Activated CD8-positive, alpha-beta memory T cell treated with anti-CD3 and anti-CD28 coated beads, Interleukin-2, amount 50 U/mL, for 48 hours (primary cell): ENCODE results near the gene RAP1GAP2.
"Not testable (repeated sequence)": the region's sequence is repeated elsewhere in the genome, so short reads cannot be mapped to it uniquely, and the experiment has no call there.

Source experiments
- DNase-seq: peaks from one replicate; pipeline ENCODE4 v3.0.0-alpha.2; 2020

The RAP1GAP2 gene

GRCh38 chr17:2796164-2797125 is at the start of gene RAP1GAP2:
RAP1GAP2 (plus strand) TSS chr17:2796438; CDS start chr17:2796528, 90 bp downstream.
- DNase-seq, result peak; percentile 70

DNA sequence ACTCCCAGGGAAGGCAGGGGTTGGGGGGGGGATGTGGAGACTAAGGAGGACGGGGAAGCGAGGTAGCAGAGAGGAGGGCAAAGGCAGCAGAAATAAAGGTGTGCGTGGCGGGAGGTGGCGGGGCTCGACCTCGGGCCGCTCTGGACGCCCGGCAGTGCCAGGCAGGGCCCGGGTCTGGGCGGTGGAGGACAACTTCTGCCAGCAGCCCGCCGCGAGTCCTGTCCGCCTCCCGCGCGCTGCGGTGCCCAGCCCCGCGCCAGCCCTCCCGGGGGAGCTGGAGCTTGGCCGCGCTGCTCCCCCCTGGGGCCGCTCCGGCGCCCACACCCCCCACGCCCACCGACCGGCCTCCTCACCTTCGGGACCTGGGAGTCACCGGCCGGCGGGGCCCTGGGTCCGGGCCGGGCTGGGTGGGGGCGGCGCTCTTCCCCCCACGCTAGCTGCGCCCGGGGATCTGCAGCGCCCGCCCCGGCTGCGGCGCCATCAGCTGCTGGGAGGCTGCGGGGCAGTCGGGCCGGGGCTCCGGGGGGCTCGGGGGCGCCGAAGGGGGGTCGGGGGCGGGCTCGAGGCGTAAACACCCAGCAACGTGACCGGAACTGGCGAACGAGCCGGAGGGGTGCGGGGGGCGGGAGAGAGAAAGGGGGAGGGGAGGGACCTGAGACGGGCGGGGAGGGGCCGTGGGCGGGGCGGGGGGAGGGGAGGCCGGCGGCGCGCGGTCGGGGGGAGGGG is 47.0 kb upstream of the RAP1GAP2 start, which contains the start of gene CCDC92B:
Gene CCDC92B, minus strand, starts transcription at position 595 of the 726 bp plus-strand sequence. CDS start 14,507 bp downstream, outside the sequence.
- no peak for DNase-seq

- peak; percentile 90 for DNase-seq
Measured at GRCh38 chr17:2749784-2750181, 46.5 kb upstream of the RAP1GAP2 start.

DNA sequence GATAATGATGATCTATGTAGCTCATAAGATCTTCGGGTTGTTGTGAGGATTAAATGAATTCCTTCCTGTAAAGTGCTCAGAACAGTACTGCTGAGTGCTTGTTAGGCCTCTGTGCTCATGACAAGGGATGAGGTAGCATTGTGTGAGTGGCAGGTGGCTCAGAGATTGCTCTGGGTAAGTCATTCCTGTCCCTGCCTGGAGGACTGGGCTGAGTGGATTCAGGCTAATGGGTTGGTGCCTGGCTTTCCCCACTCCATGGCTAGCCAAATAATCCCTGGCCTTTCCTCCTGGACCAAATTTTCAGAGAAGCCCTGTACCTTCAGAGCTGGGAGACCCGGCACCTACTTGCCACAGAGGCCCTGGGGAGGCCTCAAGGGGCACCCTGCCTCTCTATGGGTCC is 45.5 kb upstream of the RAP1GAP2 start:
- no peak for DNase-seq

- DNase-seq, result no peak
Measured at GRCh38 chr17:2751491-2751890, 44.7 kb upstream of the RAP1GAP2 start.

GRCh38 chr17:2755891-2756724 is 40.1 kb upstream of the RAP1GAP2 start:
- no peak for DNase-seq

- DNase-seq, result no peak
Measured at GRCh38 chr17:2758870-2759269, 37.4 kb upstream of the RAP1GAP2 start.

DNA sequence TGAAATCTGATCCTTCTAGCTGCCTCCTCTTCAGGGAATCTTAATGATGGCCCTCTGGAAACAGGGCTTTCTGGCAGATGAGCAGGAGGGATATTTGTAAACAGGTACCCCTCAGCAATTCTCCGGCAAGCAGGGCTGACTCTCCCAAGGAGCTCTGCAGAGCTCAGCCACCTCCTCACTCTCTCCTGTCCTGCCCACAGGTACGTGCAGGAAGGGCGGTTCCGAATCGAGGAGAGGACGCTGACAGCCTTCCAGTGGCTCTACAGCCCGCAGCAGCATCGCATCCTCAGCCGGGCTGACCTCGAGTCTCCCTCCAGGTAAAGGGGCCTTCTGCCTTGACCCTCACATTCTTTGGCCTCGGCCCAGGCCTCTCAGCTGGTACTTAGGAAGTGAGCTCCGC is 26.1 kb upstream of the RAP1GAP2 start:
- no peak for DNase-seq

GRCh38 chr17:2775206-2775605 is 21.0 kb upstream of the RAP1GAP2 start:
- DNase-seq, result no peak

DNA sequence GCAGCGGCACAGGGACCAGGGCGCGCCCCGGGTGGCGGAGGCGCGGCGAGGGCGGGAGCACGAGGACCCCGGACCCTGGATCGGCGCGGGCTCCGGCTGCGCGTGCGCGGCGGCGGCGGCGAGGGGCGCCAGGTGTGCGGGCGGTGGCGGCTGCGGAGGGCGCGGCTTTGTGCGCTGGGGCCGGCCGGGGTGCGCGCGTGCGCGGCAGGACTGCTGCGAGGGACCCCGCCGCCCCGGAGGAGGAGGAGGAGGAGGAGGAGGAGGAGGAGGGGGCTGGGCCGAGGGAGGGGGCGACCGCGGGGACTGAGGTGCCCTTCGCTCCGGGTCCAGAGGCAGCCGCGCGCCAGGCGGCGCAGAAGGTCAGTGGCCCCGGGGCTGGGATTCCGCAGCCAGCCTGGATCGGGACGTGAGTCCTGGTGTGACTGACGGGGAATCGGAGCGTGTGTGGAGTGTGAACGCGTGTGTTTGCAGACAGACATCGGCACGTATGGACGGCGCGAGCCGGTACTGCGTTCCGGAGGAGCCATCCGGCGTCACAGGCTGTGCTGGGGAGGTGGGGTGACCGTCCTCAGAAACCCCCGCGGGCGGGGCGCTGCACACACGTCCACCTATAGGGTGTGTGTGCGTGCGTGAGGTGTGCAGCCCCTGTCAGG is 19.5 kb upstream of the RAP1GAP2 start:
- no peak for DNase-seq

DNA sequence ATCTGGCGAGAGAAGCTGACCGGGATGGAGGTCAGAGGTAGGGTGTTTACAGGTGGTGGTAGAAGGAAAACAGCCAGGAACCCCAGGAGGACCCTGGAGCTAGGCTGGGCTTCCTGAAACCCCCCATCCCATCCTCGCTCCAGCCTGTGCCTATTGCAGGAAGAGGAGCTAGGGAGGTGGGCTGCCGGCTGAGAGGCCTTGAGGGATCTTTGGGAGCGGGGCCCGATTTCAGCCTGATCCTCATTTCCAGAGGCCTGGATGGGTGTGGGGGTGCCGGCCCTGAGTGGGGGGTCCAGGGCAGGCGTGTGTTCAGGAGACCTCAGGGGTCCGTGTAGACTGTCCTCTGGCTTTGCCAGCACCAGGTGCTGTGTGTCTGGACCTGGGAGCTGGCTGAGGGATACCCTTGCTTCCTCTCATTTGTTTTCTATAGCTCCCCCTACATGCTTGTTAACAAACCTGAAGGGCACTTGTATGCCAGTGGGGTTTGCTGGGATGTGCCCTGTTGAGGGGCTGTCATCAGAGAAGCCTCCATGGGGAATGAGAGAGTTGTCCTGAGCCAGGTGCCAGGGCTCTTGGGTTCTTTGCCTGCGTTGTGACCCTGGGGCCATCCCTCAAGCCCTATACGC is 18.9 kb upstream of the RAP1GAP2 start:
- DNase-seq, result no peak

DNA sequence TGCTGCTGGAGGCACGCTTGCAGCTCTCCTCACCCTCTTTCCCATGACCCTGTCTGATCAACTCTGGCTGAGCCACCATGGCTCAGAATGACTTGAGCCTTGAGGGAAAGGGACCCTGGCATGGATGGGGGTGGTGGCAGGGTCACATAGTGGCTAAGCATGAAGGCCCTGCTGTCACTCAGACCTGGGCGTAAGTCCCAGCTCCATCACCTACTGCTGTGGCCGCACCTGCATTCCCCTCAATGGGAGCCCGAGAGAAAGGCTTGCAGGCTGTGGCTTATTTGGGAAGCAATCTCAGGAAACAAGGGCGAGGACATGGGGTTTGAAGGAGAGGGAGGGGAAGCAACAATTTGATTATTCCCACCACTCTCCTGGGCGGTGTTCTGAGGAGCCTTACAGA is 17.7 kb upstream of the RAP1GAP2 start:
- no peak for DNase-seq

GRCh38 chr17:2779545-2779944 is 16.7 kb upstream of the RAP1GAP2 start:
- no peak for DNase-seq

- no peak for DNase-seq
Measured at GRCh38 chr17:2780256-2780655, 16.0 kb upstream of the RAP1GAP2 start.

DNA sequence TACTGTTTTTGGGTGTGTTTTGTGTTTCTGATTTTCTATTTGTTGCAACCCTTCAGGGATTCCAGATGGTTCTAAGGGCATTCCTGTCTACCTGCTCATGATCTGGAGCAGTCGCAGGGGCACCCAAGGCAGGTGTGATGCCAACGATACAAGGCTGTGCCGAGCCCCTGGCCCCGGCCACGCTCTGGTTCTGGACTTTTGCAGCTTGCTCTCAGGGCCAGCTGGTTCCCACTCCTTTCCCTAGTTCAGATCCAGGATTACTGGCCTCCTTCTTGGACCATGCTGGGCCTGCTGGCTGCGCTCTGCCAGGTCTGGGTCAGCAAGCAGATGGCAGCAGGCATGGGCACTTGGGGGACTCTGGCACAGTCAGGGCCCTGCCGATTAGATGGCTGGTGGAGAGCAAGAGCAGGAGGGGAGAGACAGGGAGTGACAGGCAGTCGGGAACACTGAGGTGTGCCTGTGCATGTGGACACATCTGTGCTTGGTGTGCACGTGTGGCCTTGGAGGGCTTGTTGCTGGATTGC is 15.2 kb upstream of the RAP1GAP2 start:
- no peak for DNase-seq

DNA sequence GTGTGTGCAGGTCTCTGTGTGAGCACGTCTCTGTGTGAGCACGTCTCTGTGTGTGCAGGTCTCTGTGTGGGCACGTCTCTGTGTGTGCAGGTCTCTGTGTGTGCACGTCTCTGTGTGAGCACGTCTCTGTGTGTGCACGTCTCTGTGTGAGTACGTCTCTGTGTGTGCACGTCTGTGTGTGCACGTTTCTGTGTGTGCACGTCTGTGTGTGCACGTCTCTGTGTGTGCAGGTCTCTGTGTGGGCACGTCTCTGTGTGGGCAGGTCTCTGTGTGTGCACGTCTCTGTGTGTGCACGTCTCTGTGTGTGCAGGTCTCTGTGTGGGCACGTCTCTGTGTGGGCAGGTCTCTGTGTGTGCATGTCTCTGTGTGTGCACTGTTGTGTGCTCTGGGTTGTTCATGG is 14.6 kb upstream of the RAP1GAP2 start:
- DNase-seq, result not testable (repeated sequence)

GRCh38 chr17:2782055-2782454 is 14.2 kb upstream of the RAP1GAP2 start:
- no peak for DNase-seq

DNA sequence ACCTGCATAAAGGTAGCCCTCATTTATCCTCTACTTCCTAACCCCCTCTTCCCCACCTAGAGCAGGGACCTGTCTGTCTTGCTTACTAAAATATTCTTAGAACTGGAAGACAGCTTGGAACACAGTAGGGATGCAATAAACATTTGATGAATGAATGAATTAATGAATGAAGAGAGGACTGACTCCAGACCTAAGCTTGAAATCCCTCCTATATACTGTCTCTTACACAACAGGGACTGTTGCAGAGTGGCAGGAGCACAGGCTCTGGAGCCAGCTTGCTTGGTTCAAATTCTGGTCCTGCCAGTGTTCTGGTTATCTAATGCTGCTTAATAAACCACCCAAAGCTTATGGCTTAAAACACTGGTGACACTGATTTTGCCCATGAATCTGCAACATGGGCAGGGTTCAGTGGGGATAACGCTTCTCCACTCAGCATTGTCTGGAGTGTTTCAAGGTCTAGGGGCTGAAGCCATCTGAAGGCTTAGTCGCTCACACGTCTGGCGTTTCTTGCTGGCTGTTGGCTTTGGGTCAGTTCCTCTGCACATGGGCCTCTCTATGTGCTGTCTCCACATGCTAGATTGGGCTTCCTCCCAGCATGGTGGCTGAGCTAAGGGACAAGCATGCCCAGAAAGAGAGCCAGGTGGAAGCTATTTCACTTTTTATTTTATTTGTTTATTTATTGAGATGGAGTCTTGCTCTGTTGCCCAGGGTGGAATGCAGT is 12.8 kb upstream of the RAP1GAP2 start:
- no peak for DNase-seq

DNA sequence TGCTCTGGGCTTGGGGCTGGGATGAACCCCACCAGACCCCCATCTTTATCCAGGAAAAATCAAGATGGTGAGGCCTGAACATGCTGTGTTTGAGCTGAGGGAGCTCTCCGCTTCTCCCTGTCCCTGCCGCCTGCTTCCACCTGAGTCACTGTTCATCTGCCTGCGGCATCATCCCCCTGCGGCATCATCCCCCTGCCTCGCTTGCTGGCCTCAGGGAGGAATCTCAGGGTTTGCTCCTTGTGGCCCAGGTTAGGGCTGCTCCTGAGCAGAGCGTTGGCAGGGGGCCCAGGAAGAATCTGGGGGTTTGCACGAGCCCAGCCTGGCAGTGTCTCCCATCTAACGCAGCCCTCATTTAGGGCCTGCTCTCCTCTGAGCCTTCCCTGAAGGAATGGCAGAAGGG is 11.4 kb upstream of the RAP1GAP2 start:
- no peak for DNase-seq

- not testable (repeated sequence) for DNase-seq
Measured at GRCh38 chr17:2785376-2785775, 10.9 kb upstream of the RAP1GAP2 start.
